HG02610 (cell line): ENCODE data around the gene ACTL7A.
"Not testable (repeated sequence)": the region's sequence is repeated elsewhere in the genome, so short reads cannot be mapped to it uniquely, and the experiment has no call there.

Source experiments
- ATAC-seq: cut with Tn5 transposase; IDR thresholded peaks from one replicate; pipeline ENCODE4 v1.9.1; 2021; ENCODE audit warnings: mild to moderate bottlenecking, moderate library complexity; ENCODE audit not compliant: unreplicated experiment

The ACTL7A gene

GRCh38 chr9:108848296-108848695 is 13.8 kb upstream of the ACTL7A start:
- not testable (repeated sequence) for ATAC-seq

GRCh38 chr9:108850293-108850897 is 11.7 kb upstream of the ACTL7A start:
- ATAC-seq: no peak

DNA sequence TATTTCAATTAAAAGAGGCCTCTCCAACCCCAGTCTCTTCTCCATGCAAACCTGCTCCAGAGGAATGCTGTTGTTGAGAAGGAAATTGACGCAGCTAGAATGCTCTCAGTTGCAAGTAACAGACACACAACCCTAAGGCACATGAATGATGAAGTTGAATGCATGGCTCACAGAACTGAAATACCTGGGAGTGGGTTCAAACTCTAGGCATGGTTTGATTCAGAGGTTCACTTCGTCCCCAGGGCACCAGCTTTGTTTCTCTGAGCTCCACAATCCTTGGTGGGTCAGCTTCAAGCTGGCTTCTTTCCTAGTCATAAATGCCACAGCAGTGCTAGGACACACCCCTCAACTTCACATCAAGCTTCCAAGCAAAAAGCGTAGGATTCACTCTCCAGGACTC is 10.9 kb upstream of the ACTL7A start:
- no peak for ATAC-seq

DNA sequence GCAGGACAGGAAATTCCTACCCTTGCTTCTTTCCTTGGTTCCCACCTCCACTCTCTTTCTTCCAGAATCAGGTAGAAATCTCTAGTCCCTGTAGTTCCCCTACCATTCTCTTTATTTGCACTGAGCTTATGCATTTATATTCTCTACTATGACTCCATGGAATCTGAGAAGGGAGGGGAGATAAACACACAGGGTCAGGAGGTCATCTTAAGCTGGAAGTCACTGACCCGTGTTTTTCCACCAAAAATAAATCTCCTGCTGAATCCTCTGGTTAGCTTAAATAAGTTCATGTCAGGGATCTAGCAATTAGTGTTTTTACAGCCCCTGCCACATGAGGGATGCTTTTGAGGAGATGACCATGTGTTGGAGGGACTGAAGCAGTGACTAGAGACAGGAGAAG is 10.0 kb upstream of the ACTL7A start:
- ATAC-seq: no peak

- ATAC-seq: no peak
These were observed 8.0 kb upstream of the ACTL7A start for GRCh38 chr9:108854094-108854493.

DNA sequence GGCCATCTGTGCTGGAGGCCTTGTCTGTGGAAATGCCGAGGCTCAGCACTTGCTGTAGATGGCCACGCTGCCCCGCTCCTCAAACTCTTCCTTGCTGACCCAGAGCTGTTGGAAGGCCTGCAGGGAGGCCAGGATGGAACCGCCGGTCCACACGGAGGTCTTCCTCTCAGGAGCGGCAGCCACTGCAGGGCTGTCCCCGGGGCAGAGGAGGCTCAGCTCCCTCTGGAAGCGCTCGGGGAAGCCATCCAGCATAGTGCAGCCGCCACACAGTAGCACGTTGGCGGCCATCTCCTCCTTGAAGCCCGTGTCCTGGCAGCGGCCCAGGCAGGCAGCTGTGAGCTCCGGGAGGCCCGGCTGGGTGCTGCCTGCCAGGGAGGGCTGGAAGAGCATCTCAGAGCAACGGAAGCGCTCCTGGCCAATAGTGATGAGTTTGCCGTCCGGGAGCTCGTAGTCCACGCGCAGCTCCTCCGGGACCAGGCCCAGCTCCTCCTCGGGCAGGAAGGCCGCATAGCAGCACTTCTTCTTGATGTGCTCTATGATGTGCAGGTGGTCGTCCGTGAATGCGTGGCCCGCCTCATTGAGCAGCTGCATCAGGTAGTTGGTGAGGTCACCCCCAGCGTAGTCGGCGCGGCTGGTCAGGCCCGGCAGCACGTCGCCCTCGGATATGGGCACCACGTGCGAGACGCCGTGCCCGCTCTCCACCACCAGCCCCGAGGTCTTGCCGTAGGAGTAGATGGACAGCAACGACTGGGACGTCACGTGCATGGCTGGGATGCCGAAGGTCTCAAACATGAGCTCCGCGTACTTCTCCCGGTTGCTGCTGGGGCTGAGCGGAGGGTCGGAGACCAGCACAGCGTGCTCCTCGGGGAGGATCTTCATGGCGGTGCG is 7.2 kb upstream of the ACTL7A start:
- ATAC-seq: no peak

GRCh38 chr9:108855529-108855886 is 6.6 kb upstream of the ACTL7A start:
- ATAC-seq: no peak

DNA sequence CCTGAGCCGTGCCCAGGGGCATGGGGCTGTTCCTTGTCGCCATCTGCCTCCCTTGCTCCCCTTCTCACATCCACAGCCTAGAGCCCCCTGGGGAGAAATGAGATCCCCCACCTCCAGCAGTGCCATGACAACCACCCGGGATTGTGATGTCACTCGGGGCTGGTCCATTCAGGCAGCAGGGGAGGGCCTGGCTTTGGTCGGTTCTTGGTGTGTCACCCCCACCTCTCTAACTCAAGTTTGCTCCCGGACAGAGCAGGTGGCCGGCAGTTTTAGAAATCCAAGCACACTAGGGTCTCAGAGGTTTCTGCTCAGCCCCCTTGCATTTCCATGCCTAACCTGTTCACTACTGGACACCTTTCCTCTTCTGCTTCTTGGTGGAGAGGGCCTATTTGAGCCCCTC is 6.2 kb upstream of the ACTL7A start, which contains the start of gene ACTL7B:
Gene ACTL7B, minus strand, starts transcription at position 99 of the 400 bp plus-strand sequence. Its CDS starts 56 bp downstream, at position 43.
- ATAC-seq: no peak

GRCh38 chr9:108857572-108857971 is 4.5 kb upstream of the ACTL7A start:
- ATAC-seq: no peak

GRCh38 chr9:108859459-108860114 is 2.5 kb upstream of the ACTL7A start:
- ATAC-seq: peak; percentile 89

DNA sequence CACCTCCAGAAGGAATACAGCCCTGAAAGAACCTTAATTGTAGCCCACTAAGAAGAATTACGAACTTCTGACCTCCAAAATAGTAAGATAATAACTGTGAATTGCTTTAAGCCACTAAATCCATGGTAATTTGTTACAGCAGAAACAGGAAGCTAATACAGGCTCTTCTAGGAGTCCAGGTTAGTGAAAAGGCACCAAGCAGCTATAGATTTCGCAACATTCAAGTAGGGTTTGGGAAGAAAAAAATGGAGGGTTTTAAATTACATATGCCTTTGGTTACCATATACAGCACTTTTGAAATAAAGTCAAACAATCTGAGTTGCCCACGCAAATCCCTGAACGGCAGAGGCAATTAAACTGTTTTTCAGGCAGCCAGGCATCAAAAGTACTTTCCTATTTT is 1.7 kb upstream of the ACTL7A start:
- no peak for ATAC-seq

- ATAC-seq: no peak
These were observed 1.3 kb upstream of the ACTL7A start for GRCh38 chr9:108860764-108861163.

DNA sequence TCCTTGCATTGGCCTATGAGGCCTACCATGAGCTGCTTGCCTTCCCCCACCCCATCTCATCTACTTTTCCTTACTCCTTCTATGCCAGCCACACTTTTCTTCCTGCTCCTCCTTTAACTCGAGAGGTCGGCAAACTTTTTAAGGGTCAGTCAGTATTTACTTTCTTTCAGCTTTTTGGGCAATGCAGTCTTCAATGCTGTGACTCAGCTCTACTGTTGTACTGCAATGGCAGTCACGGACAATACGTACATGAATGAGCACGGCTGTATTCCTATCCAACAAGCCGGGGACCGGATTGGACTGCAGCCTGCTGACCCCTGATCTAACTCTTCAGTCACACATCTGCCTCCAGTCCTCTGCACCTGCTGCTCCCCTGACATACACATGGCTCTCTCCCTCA is 602 bp upstream of the ACTL7A start:
- no peak for ATAC-seq

DNA sequence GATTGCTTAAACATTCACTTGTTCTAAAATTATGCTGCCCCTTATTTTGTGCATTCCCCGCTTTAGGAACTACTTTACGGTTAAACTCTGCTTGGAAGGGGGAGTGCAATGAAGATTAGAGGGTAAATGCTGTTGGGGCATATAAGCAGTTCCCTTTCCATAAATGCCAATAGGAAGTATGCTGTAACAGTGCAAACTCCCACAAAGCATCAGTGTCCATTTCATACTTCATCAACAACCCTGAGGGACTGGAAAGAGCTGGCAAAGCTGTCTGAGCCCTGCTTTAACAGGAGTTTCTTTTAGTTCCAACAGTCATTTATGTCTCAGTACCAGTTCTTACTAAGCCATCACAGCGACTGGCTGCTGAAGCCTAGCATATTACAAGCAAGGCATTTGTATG is 1.8 kb downstream of the ACTL7A start:
- no peak for ATAC-seq

DNA sequence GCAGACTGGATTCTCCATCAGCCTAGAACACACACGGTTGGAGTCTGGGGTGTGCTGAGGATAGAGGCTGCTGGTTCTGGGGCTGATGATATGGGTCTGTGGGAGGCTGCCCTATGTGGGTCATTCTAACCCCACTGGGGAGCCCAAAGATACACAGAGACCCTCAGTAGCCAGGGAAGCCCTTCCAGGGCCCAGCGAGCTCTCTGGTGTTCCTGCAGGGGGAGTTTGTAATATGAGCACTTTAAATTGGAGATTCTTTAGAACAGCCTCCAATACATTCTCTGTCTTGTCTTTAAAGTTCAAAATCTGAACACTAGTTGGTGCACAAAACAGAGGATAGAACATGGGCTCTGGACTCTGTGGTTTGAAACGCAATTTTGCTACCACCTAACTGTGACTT is 2.4 kb downstream of the ACTL7A start:
- ATAC-seq: no peak

GRCh38 chr9:108865037-108865436 is 3.0 kb downstream of the ACTL7A start:
- no peak for ATAC-seq

- ATAC-seq: no peak
These were observed 3.9 kb downstream of the ACTL7A start for GRCh38 chr9:108866001-108866420.

DNA sequence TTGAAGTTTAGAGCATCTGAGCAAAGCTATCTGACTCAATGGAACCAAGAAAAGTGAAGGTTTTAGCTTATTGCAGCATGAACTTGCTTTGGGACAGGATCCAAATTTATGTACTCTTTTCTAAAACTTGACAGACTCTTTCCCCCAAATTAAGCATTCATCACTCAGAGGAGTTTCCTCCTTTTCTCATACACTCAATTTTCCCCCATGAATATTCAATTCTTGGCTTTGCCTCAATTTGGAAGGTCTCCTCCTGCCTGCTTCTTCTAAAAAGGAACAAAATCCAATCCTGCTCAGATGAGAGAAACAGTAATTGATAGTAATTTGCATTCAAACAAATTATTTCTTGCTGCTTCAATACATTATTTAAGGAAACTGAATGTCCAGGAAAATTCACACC is 5.0 kb downstream of the ACTL7A start:
- no peak for ATAC-seq

DNA sequence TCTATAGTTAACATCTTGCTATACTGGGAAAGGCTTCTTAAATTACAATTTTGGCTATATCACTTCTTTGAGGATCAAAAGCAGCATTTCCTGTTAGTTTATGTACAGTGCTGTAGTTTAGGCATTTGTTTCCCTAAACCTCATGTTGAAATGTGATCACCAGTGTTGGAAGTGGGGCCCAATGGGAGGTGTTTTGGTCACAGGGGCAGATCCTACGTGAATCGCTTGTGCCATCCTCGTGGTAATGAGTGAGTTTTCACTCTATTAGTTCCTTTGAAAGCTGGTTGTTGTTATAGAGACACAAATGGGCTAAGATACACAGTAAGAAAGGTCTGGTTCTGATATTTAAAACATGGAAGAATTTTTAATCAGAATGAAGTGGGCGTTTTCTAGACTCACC is 5.8 kb downstream of the ACTL7A start:
- no peak for ATAC-seq

GRCh38 chr9:108869092-108869725 is 7.1 kb downstream of the ACTL7A start:
- ATAC-seq: no peak

DNA sequence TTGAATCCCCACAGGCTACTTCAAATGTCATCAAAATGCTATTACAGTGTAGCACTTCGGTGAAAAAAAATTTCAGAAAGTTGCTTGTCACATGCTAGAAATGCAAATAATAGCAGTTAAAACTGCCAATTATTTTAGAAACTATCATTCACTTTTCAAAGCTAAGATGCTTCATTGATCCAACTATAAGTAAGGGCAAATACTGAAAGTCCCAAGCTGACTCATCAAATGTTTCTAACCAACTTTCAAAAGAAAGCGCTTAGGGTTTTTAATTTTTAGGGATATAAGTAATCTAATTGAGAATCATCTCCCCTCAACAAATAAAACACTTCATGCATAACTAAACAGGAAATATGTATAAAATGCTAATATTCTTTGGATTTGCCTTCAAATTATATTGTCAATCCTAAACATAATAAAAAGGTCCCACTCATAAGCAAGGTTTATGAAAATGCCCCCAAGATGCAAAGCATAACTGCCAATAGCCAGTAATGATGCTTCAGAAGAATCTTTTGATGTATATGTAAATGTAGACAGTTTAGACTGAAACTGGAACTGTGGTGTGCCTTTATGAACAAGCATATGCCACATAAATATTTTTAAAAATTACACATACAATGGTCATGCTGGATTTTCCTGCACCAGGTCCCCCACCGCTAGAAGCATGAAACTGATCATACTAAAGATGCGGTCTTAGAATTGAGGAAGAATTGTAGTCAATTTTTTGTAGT is 12.2 kb downstream of the ACTL7A start:
- peak; percentile 71 for ATAC-seq
